Hepatocyte (in vitro differentiated cells): ENCODE data around the gene EPHA2.

Experiments used
- EZH2 ChIP-seq: fragments of 200-600 bp; sonication (generic); IDR thresholded peaks from 2 replicates; pipeline ENCODE4 v1.6.1; 2016; ENCODE audit warnings: antibody characterized with exemption, mild to moderate bottlenecking, borderline replicate concordance
- TF ChIP-seq, protein P1 (sequence below): fragments of 200-600 bp; sonication (generic); IDR thresholded peaks from 2 replicates; pipeline ENCODE4 v1.5.1; 2016; ENCODE audit warnings: antibody characterized with exemption, mild to moderate bottlenecking; ENCODE audit not compliant: poor library complexity

- TF ChIP-seq, protein P1, sequence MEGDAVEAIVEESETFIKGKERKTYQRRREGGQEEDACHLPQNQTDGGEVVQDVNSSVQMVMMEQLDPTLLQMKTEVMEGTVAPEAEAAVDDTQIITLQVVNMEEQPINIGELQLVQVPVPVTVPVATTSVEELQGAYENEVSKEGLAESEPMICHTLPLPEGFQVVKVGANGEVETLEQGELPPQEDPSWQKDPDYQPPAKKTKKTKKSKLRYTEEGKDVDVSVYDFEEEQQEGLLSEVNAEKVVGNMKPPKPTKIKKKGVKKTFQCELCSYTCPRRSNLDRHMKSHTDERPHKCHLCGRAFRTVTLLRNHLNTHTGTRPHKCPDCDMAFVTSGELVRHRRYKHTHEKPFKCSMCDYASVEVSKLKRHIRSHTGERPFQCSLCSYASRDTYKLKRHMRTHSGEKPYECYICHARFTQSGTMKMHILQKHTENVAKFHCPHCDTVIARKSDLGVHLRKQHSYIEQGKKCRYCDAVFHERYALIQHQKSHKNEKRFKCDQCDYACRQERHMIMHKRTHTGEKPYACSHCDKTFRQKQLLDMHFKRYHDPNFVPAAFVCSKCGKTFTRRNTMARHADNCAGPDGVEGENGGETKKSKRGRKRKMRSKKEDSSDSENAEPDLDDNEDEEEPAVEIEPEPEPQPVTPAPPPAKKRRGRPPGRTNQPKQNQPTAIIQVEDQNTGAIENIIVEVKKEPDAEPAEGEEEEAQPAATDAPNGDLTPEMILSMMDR, result no peak
- TF ChIP-seq EZH2, result no peak
Observed at GRCh38 chr1:16077406-16078245, 78.2 kb downstream of the EPHA2 start.
